GM21717 (cell line): ENCODE measurements around the gene WDFY1.
A peak's percentile ranks its signal among the peaks of the same experiment; 100 is the strongest.

Experiments used
- ATAC-seq: cut with Tn5 transposase; IDR thresholded peaks from one replicate; pipeline ENCODE4 v1.9.1; 2021; ENCODE audit warnings: mild to moderate bottlenecking, moderate library complexity; ENCODE audit not compliant: unreplicated experiment

The WDFY1 gene

GRCh38 chr2:223930103-223930976 is 14.8 kb downstream of the WDFY1 start:
- no peak for ATAC-seq

GRCh38 chr2:223929571-223930102 is 15.5 kb downstream of the WDFY1 start:
- peak; percentile 43 for ATAC-seq

GRCh38 chr2:223928113-223929006 is 16.8 kb downstream of the WDFY1 start:
- no peak for ATAC-seq

GRCh38 chr2:223925106-223925505 is 20.0 kb downstream of the WDFY1 start:
- ATAC-seq, result no peak

GRCh38 chr2:223923976-223924375 is 21.2 kb downstream of the WDFY1 start:
- no peak for ATAC-seq

GRCh38 chr2:223922308-223922707 is 22.8 kb downstream of the WDFY1 start:
- no peak for ATAC-seq

GRCh38 chr2:223921204-223921603 is 23.9 kb downstream of the WDFY1 start:
- ATAC-seq, result no peak

GRCh38 chr2:223920109-223920508 is 25.0 kb downstream of the WDFY1 start:
- ATAC-seq, result no peak

- no peak for ATAC-seq
Observed at GRCh38 chr2:223918671-223919134, 26.4 kb downstream of the WDFY1 start.

GRCh38 chr2:223916181-223916920 is 28.8 kb downstream of the WDFY1 start:
- no peak for ATAC-seq

GRCh38 chr2:223915071-223915470 is 30.1 kb downstream of the WDFY1 start:
- no peak for ATAC-seq

GRCh38 chr2:223914324-223914723 is 30.8 kb downstream of the WDFY1 start:
- no peak for ATAC-seq

- no peak for ATAC-seq
Observed at GRCh38 chr2:223909001-223909741, 36.0 kb downstream of the WDFY1 start.

GRCh38 chr2:223908304-223908998 is 36.7 kb downstream of the WDFY1 start:
- no peak for ATAC-seq

- no peak for ATAC-seq
Observed at GRCh38 chr2:223905996-223906395, 39.1 kb downstream of the WDFY1 start.

- no peak for ATAC-seq
Observed at GRCh38 chr2:223901854-223902253, 43.3 kb downstream of the WDFY1 start.

GRCh38 chr2:223901311-223901710 is 43.8 kb downstream of the WDFY1 start:
- ATAC-seq, result no peak

- no peak for ATAC-seq
Observed at GRCh38 chr2:223900531-223900930, 44.6 kb downstream of the WDFY1 start.

- ATAC-seq, result no peak
Observed at GRCh38 chr2:223900066-223900465, 45.1 kb downstream of the WDFY1 start.
